Esophagus muscularis mucosa (tissue), 4 donors: ENCODE measurements around the gene OTUD7B. TPM values are rescaled to one million over a fixed set of nuclear protein-coding genes. Genes with fewer than 3 reads are reported as not detected.

Experiments
- DNase-seq: peaks from one replicate; pipeline ENCODE4 v3.0.0-alpha.2; 2017; ENCODE audit errors: extremely low spot score
- H3K27ac ChIP-seq, 4 donors: fragments of 200-600 bp; sonication (generic); replicated peaks in 1 of 4; 1 replicate in 3 of 4; 2 replicates in 1 of 4; pipeline ENCODE4 v1.5.1; 2016 to 2019; ENCODE audit warnings: mild to moderate bottlenecking in 1 of 4
- H3K27me3 ChIP-seq, 4 donors: fragments of 200-600 bp; sonication (generic); one replicate each; pipeline versions ENCODE4 v1.5.1 to v1.6.0; 2016 to 2019
- H3K36me3 ChIP-seq, 4 donors: fragments of 200-600 bp; sonication (generic); one replicate each; pipeline ENCODE4 v1.5.1; 2016 to 2019
- H3K4me1 ChIP-seq, 4 donors: fragments of 200-600 bp; sonication (generic); one replicate each; pipeline ENCODE4 v1.5.1; 2016 to 2019
- H3K4me3 ChIP-seq, 4 donors: fragments of 200-600 bp; sonication (generic); 1 replicate in 2 of 4; 2 replicates in 2 of 4; pipeline ENCODE4 v1.5.1; 2016 to 2019; ENCODE audit warnings: mild to moderate bottlenecking in 4 of 4, moderate library complexity in 1 of 4
- H3K9me3 ChIP-seq, 4 donors: fragments of 200-600 bp; sonication (generic); 1 replicate in 3 of 4; 2 replicates in 1 of 4; pipeline ENCODE4 v1.5.1; 2016 to 2019
- CTCF ChIP-seq, 3 experiments: fragments of 200-600 bp in 2 of 3; fragments of 450-650 bp in 1 of 3; sonication (generic) in 2 of 3; IDR thresholded peaks; one replicate each; pipeline ENCODE4 v1.5.1; 2017 to 2019; ENCODE audit warnings: antibody characterized with exemption in 3 of 3, mild to moderate bottlenecking in 2 of 3, moderate library complexity in 1 of 3
- EP300 ChIP-seq: sonication (generic); formaldehyde crosslinking; IDR thresholded peaks from one replicate; pipeline ENCODE4 v1.6.1; 2017; ENCODE audit warnings: antibody characterized with exemption
- POLR2A ChIP-seq: fragments of 450-650 bp; IDR thresholded peaks from one replicate; pipeline ENCODE4 v1.6.1; 2017; ENCODE audit warnings: antibody characterized with exemption, moderate library complexity, mild to moderate bottlenecking, low read depth
- POLR2AphosphoS5 ChIP-seq, 2 donors: sonication (generic); formaldehyde crosslinking; IDR thresholded peaks; one replicate each; pipeline ENCODE4 v1.6.1; 2017; ENCODE audit warnings: antibody characterized with exemption in 2 of 2
- WGBS: methylation state at CpG from one replicate; pipeline ENCODE4 v1.1.5; 2018; 5-methylcytosine and 5-hydroxymethylcytosine counted together
- intact Hi-C: fragments of 100-400 bp; cut with DNase I; formaldehyde crosslinking; loops from one replicate; pipeline ENCODE4 v1.15.1; 2023
- total RNA-seq, 4 donors: library from RNA; depleted of rRNA; stranded (reverse); fragments of >200 nt; gene quantifications; one replicate each; pipeline versions ENCODE4 v1.1.0 to v1.2.1, GENCODE V29; 2016

Gene OTUD7B
- total RNA-seq, 4 donors from 2014 or later, result 23.7 to 41.1 (median 30.4) TPM

- intact Hi-C loops, result no loop called here
- peak within 1 kb of the TSS; percentile 55 to 70 (median 66) for H3K4me3 ChIP-seq
- peaks cover 0 to 24% (median 8%) of the 10 kb centered on the region in 4 donors for H3K36me3 ChIP-seq
- 18% methylated on average over 18 of the region's 18 CpGs for WGBS
- H3K27me3 ChIP-seq, result no peaks in the 10 kb centered on the region
- TF ChIP-seq POLR2A (no peak), POLR2AphosphoS5 (IDR thresholded peaks at IDR 0.05) (peak; percentile 43 to 56)
- peak within 1 kb of the TSS; percentile 81 to 84 (median 82) for H3K27ac ChIP-seq
- H3K9me3 ChIP-seq, result no peaks in the 10 kb centered on the region
- DNase-seq, result no peak
- peaks cover 26 to 58% (median 49%) of the 10 kb centered on the region in 4 donors for H3K4me1 ChIP-seq
Observed at GRCh38 chr1:149936170-149936991, 74.1 kb downstream of the OTUD7B start, which contains the start of gene MTMR11. Gene MTMR11, minus strand, starts transcription at chr1:149936879. Its CDS starts 232 bp downstream, at chr1:149936647.

- 76% methylated on average over 2 of the region's 2 CpGs for WGBS
Observed at GRCh38 chr1:149934356-149934755, 76.2 kb downstream of the OTUD7B start.

GRCh38 chr1:149933208-149933607 lies 77.3 kb downstream of the OTUD7B start:
- no peak for DNase-seq
- Histone ChIP-seq H3K36me3 (peaks cover 0 to 47% (median 20%) of the 10 kb centered on the region in 4 donors), H3K4me1 (peaks cover 18 to 42% (median 38%) of the 10 kb centered on the region in 4 donors), H3K27me3 (no peaks in the 10 kb centered on the region), H3K9me3 (no peaks in the 10 kb centered on the region), H3K4me3 (no peak overlapping the region), H3K27ac (peak overlapping the region in 1 of 4 donors; percentile 5)
- WGBS, result 93% methylated on average over 4 of the region's 4 CpGs
- intact Hi-C loops, result no loop called here
- TF ChIP-seq POLR2AphosphoS5 (IDR thresholded peaks at IDR 0.05), result no peak
- no peak for TF ChIP-seq CTCF (IDR thresholded peaks at IDR 0.05)
- TF ChIP-seq POLR2A, result no peak
- no peak for TF ChIP-seq EP300

More at GRCh38 chr1:149934356-149934755, 76.2 kb downstream of the OTUD7B start:
- intact Hi-C loops, result no loop called here
- TF ChIP-seq POLR2AphosphoS5 (IDR thresholded peaks at IDR 0.05) (no peak), CTCF (IDR thresholded peaks at IDR 0.05) (no peak), POLR2A (no peak), EP300 (no peak)
- H3K9me3 ChIP-seq, result no peaks in the 10 kb centered on the region
- no peak overlapping the region for H3K4me3 ChIP-seq
- H3K27ac ChIP-seq, result peak overlapping the region in 1 of 4 donors; percentile 0
- no peak for DNase-seq
- no peaks in the 10 kb centered on the region for H3K27me3 ChIP-seq
- peaks cover 0 to 44% (median 20%) of the 10 kb centered on the region in 4 donors for H3K36me3 ChIP-seq
- peaks cover 19 to 47% (median 43%) of the 10 kb centered on the region in 4 donors for H3K4me1 ChIP-seq

- intact Hi-C loops, result no loop called here
- TF ChIP-seq POLR2A, result no peak
- no peak for TF ChIP-seq EP300
- TF ChIP-seq POLR2AphosphoS5 (IDR thresholded peaks at IDR 0.05), result no peak
- TF ChIP-seq CTCF (IDR thresholded peaks at IDR 0.05), result no peak
- Histone ChIP-seq H3K4me1 (peaks cover 12 to 37% (median 32%) of the 10 kb centered on the region in 4 donors), H3K4me3 (no peak overlapping the region), H3K36me3 (peaks cover 0 to 47% (median 20%) of the 10 kb centered on the region in 4 donors), H3K27ac (no peak overlapping the region), H3K9me3 (no peaks in the 10 kb centered on the region), H3K27me3 (no peaks in the 10 kb centered on the region)
- no peak for DNase-seq
- WGBS, result 93% methylated on average over 8 of the region's 8 CpGs
Observed at GRCh38 chr1:149932474-149932873, 78.1 kb downstream of the OTUD7B start.

GRCh38 chr1:149931212-149931790 lies 79.2 kb downstream of the OTUD7B start:
- no peak overlapping the region for H3K4me3 ChIP-seq
- H3K4me1 ChIP-seq, result peaks cover 15 to 35% (median 30%) of the 10 kb centered on the region in 4 donors
- intact Hi-C loops, result no loop called here
- H3K27ac ChIP-seq, result no peak overlapping the region
- no peak for DNase-seq
- TF ChIP-seq POLR2A (no peak), CTCF (IDR thresholded peaks at IDR 0.05) (no peak), POLR2AphosphoS5 (IDR thresholded peaks at IDR 0.05) (no peak), EP300 (no peak)
- no peaks in the 10 kb centered on the region for H3K27me3 ChIP-seq
- 81% methylated on average over 13 of the region's 13 CpGs for WGBS
- H3K9me3 ChIP-seq, result no peaks in the 10 kb centered on the region
- H3K36me3 ChIP-seq, result peaks cover 0 to 51% (median 25%) of the 10 kb centered on the region in 4 donors
